CD4-positive, CD25-positive, alpha-beta regulatory T cell (primary cell): Measurements from ENCODE around the gene SGMS1. TPM values are rescaled to one million over a fixed set of nuclear protein-coding genes. Genes with fewer than 3 reads are reported as not detected.

Source experiments
- ATAC-seq, 2 donors: fragments of 150-1000 bp; cut with Tn5 transposase; one replicate each; pipeline ENCODE4 v1.10.0; 2021; ENCODE audit warnings: low read depth in 2 of 2, moderate number of reproducible peaks in 2 of 2, moderate library complexity in 1 of 2
- DNase-seq, 3 donors: peaks; one replicate each; pipeline versions ENCODE4 v3.0.0 to v3.0.0-alpha.2; 2012 to 2022; ENCODE audit warnings: mixed read lengths in 1 of 3
- H3K27ac ChIP-seq: one replicate; pipeline ENCODE4 v1.7.0; 2013; ENCODE audit warnings: mild to moderate bottlenecking, low read length; ENCODE audit not compliant: insufficient read depth, poor library complexity, severe bottlenecking
- H3K27me3 ChIP-seq: one replicate; pipeline ENCODE4 v1.7.0; 2013; ENCODE audit warnings: low read length; ENCODE audit not compliant: control insufficient read depth, insufficient read depth
- H3K36me3 ChIP-seq: one replicate; pipeline ENCODE4 v1.7.0; 2013; ENCODE audit warnings: mild to moderate bottlenecking, low read length, moderate library complexity; ENCODE audit not compliant: control insufficient read depth, insufficient read depth
- H3K4me1 ChIP-seq: 2 replicates; pipeline ENCODE4 v1.7.0; 2013; ENCODE audit warnings: mild to moderate bottlenecking, low read length; ENCODE audit not compliant: insufficient read depth, control insufficient read depth, poor library complexity, severe bottlenecking
- H3K4me3 ChIP-seq: one replicate; pipeline ENCODE4 v1.7.0; 2013; ENCODE audit warnings: low read depth, mild to moderate bottlenecking, low read length, moderate library complexity
- H3K9me3 ChIP-seq, 2 experiments: 1 replicate in 1 of 2; 2 replicates in 1 of 2; pipeline ENCODE4 v1.7.0; 2013; ENCODE audit warnings: low read length in 2 of 2, mild to moderate bottlenecking in 1 of 2, moderate library complexity in 1 of 2; ENCODE audit not compliant: control insufficient read depth in 2 of 2
- H3K27ac Mint-ChIP-seq, 3 donors: one replicate each; pipeline ENCODE4 v1.8.0; 2020 to 2022; ENCODE audit warnings: mild to moderate bottlenecking in 3 of 3, mixed read lengths in 3 of 3, moderate library complexity in 2 of 3
- H3K27me3 Mint-ChIP-seq: one replicate; pipeline ENCODE4 v1.8.0; 2022; ENCODE audit warnings: mild to moderate bottlenecking, mixed read lengths
- H3K36me3 Mint-ChIP-seq: one replicate; pipeline ENCODE4 v1.8.0; 2020; ENCODE audit warnings: mixed read lengths
- H3K4me1 Mint-ChIP-seq, 4 donors: one replicate each; pipeline ENCODE4 v1.8.0; 2020 to 2022; ENCODE audit warnings: mixed read lengths in 4 of 4, mild to moderate bottlenecking in 1 of 4
- H3K4me3 Mint-ChIP-seq, 4 donors: one replicate each; pipeline ENCODE4 v1.8.0; 2020 to 2022; ENCODE audit warnings: mild to moderate bottlenecking in 4 of 4, mixed read lengths in 4 of 4, moderate library complexity in 3 of 4
- H3K9me3 Mint-ChIP-seq, 7 donors: one replicate each; pipeline ENCODE4 v1.8.0; 2020 to 2022; ENCODE audit warnings: mixed read lengths in 7 of 7, mild to moderate bottlenecking in 3 of 7, moderate library complexity in 2 of 7
- polyA plus RNA-seq, 4 donors: library from polyadenylated mRNA; unstranded; fragments of 300-500 nt; fragmentation: Illumina TruSeq; gene quantifications; one replicate each; pipeline ENCODE4 v1.2.3, GENCODE V29; 2021
- total RNA-seq: library from RNA; stranded (reverse); gene quantifications from one replicate; pipeline ENCODE4 v1.2.3, GENCODE V29; 2022

The SGMS1 gene
- total and polyA plus RNA-seq, 5 donors from 2014 or later = 25.7 to 241 (median 33.0) TPM

GRCh38 chr10:50624866-50625501 is 1.2 kb upstream of the SGMS1 start:
- H3K27ac ChIP-seq = peak overlapping the region; percentile 100
- no peaks in the 10 kb centered on the region for H3K36me3 ChIP-seq
- H3K9me3 ChIP-seq = no peaks in the 10 kb centered on the region
- Mint-ChIP-seq H3K27ac (peak overlapping the region; percentile 96 to 99 (median 97)), H3K36me3 (no peaks in the 10 kb centered on the region), H3K4me3 (peak overlapping the region; percentile 97 to 99 (median 97)), H3K9me3 (no peaks in the 10 kb centered on the region), H3K27me3 (peaks cover 6% of the 10 kb centered on the region), H3K4me1 (peaks cover 12 to 30% (median 24%) of the 10 kb centered on the region in 4 donors)
- H3K27me3 ChIP-seq = no peaks in the 10 kb centered on the region
- H3K4me1 ChIP-seq = peaks cover 37% of the 10 kb centered on the region
- peak; percentile 58 to 86 (median 66) for DNase-seq
- ATAC-seq = peak; percentile 33 to 34
- H3K4me3 ChIP-seq = peak overlapping the region; percentile 83

- Mint-ChIP-seq H3K27ac (peak overlapping the region; percentile 96 to 99 (median 98)), H3K9me3 (no peaks in the 10 kb centered on the region)
Measured at GRCh38 chr10:50624413-50624865, 683 bp upstream of the SGMS1 start.

DNA sequence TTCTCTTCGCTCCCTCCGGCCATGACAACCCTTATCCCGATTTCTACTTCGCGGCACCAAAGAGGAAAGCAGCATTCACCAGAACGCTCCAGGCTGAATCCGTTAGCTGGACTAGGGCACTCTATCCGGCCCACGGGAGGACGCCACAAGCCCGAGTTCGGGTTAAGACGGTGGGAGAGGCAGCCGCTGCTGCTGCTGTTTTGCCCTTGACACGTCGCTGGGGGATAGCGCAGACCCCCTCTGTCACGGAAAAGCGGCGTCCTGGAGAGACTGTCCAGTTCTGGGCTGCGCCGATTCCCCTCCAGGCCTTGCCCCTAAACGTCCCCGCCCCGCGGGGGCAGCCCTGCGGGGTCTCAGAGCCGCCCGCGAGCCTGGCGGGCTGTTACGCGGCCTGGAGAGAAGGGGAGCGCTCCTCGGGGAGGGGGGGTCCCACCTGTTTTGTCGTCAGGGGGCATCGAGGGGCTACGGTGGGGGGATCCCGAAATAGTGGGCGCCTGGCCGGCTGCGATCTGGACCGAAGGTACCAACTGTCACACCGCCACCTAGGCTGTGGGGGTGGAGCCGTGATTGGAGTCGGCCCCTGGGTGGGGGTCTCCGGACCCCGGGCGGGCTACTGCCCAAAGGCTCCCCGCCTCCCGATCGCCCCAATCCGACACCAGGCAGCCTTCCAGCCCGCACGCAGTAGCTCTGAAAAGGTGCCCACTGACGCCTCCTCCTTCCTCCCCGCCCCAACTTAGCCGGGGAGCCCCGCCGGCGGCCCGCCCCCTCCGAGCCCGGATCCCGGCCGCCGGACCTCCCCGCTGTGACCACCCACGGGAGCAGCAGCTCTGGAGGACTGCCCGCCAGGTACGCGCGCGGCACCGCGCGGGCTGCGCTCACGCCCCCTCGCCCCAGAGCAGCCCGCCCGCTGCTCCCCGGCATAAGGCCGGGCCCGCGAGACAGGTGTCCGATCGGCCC is 772 bp downstream of the SGMS1 start:
- no peak for ATAC-seq
- H3K4me3 Mint-ChIP-seq = peak overlapping the region; percentile 95 to 100 (median 99)
- H3K4me3 ChIP-seq = peak overlapping the region; percentile 93
- H3K4me1 ChIP-seq = peaks cover 57% of the 10 kb centered on the region
- DNase-seq = peak; percentile 47 to 50 (median 49)
- peaks cover 28 to 50% (median 41%) of the 10 kb centered on the region in 4 donors for H3K4me1 Mint-ChIP-seq
- no peaks in the 10 kb centered on the region for H3K9me3 Mint-ChIP-seq
- H3K27ac ChIP-seq = peak overlapping the region; percentile 100
- H3K27me3 ChIP-seq = no peaks in the 10 kb centered on the region
- H3K27me3 Mint-ChIP-seq = peaks cover 6% of the 10 kb centered on the region
- no peaks in the 10 kb centered on the region for H3K36me3 Mint-ChIP-seq
- peak overlapping the region; percentile 95 to 99 (median 98) for H3K27ac Mint-ChIP-seq
- H3K36me3 ChIP-seq = no peaks in the 10 kb centered on the region
- H3K9me3 ChIP-seq = no peaks in the 10 kb centered on the region

More at GRCh38 chr10:50624413-50624865, 683 bp upstream of the SGMS1 start:
- Mint-ChIP-seq H3K4me3 (peak overlapping the region; percentile 95 to 99 (median 98)), H3K4me1 (peaks cover 17 to 35% (median 29%) of the 10 kb centered on the region in 4 donors), H3K36me3 (no peaks in the 10 kb centered on the region), H3K27me3 (peaks cover 6% of the 10 kb centered on the region)
- peaks cover 43% of the 10 kb centered on the region for H3K4me1 ChIP-seq
- H3K4me3 ChIP-seq = peak overlapping the region; percentile 93
- peak; percentile 73 to 74 for ATAC-seq
- H3K9me3 ChIP-seq = no peaks in the 10 kb centered on the region
- DNase-seq = peak; percentile 91 to 97 (median 95)
- H3K27me3 ChIP-seq = no peaks in the 10 kb centered on the region
- no peaks in the 10 kb centered on the region for H3K36me3 ChIP-seq
- H3K27ac ChIP-seq = peak overlapping the region; percentile 100

DNA sequence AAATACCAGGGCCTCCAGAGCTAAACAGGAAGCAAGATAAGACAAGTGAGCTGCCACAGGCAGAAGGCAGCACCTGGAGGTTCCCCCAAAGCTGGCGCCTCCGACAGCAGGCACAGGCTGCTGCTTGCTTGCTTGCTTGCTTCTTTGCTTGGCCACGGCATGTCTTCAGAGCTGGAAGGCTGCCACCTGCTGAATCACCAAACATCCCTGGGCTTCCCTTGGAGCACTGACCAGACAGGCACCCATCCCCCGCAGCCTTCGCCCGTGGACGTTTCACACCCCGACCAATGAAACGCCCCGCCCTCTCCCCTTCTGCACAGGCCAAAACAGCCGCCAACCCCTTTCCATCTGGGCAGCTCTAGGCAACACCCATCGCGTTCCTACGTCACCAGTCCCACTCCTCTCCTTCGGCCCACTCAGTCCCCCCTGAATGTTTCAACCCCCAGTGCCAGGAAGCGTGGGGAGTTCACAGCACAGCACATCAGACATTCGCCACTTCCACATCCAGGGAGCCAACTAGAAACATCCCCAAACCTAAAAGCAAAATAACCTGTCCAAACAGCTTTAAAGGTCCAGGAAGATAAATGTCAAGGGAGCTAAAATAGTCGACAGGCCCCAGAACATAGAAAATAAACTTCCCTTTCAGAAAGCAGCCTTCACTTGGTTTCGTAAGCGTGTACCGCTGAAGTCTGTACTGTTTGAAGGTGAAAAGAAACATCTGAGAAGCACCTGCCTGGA is 1.6 kb downstream of the SGMS1 start:
- Mint-ChIP-seq H3K36me3 (no peaks in the 10 kb centered on the region), H3K9me3 (no peaks in the 10 kb centered on the region), H3K27me3 (peaks cover 6% of the 10 kb centered on the region), H3K4me3 (peak overlapping the region; percentile 95 to 100 (median 99)), H3K4me1 (peaks cover 30 to 58% (median 44%) of the 10 kb centered on the region in 4 donors), H3K27ac (peak overlapping the region; percentile 95 to 98 (median 97))
- H3K9me3 ChIP-seq = no peaks in the 10 kb centered on the region
- no peaks in the 10 kb centered on the region for H3K27me3 ChIP-seq
- peak overlapping the region; percentile 93 for H3K4me3 ChIP-seq
- peak overlapping the region; percentile 100 for H3K27ac ChIP-seq
- DNase-seq (peak; percentile 60 to 83 (median 72)), ATAC-seq (peak; percentile 35 to 40)
- no peaks in the 10 kb centered on the region for H3K36me3 ChIP-seq
- H3K4me1 ChIP-seq = peaks cover 63% of the 10 kb centered on the region

GRCh38 chr10:50620899-50621298 is 2.9 kb downstream of the SGMS1 start:
- ATAC-seq (no peak), DNase-seq (no peak)
- Mint-ChIP-seq H3K36me3 (no peaks in the 10 kb centered on the region), H3K27ac (peak overlapping the region in 1 of 3 donors; percentile 95), H3K4me1 (peaks cover 31 to 61% (median 48%) of the 10 kb centered on the region in 4 donors), H3K27me3 (peaks cover 6% of the 10 kb centered on the region), H3K4me3 (peak overlapping the region; percentile 95 to 100 (median 99)), H3K9me3 (no peaks in the 10 kb centered on the region)
- H3K36me3 ChIP-seq = no peaks in the 10 kb centered on the region
- peak overlapping the region; percentile 93 for H3K4me3 ChIP-seq
- peak overlapping the region; percentile 100 for H3K27ac ChIP-seq
- H3K4me1 ChIP-seq = peaks cover 64% of the 10 kb centered on the region
- no peaks in the 10 kb centered on the region for H3K9me3 ChIP-seq
- no peaks in the 10 kb centered on the region for H3K27me3 ChIP-seq

GRCh38 chr10:50619882-50620281 is 3.9 kb downstream of the SGMS1 start:
- peaks cover 31 to 62% (median 44%) of the 10 kb centered on the region in 4 donors for H3K4me1 Mint-ChIP-seq
- peak overlapping the region; percentile 26 to 99 (median 55) for H3K4me3 Mint-ChIP-seq

DNA sequence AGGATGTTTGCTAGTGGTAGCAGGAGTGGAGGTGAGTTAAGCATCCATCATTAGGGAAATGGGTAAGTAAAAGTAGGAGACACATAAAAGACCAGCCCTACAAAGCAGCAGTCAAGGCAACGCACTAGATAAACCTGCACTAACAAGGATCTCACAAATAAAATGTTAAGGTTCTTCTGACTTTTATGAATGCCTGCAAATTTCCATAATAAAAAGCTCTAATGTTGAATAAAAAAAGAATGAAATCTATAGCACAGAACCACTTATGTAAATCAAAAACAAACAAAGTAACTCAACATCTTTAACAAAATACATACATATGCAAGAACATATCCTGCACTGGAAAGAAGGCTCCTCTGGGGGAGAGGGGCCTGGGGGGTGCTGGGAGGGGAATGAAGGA is 4.6 kb downstream of the SGMS1 start:
- DNase-seq = no peak
- H3K4me1 Mint-ChIP-seq = peaks cover 34 to 69% (median 51%) of the 10 kb centered on the region in 4 donors
- peak overlapping the region; percentile 60 to 99 (median 67) for H3K4me3 Mint-ChIP-seq

More at GRCh38 chr10:50619882-50620281, 3.9 kb downstream of the SGMS1 start:
- no peaks in the 10 kb centered on the region for H3K36me3 Mint-ChIP-seq
- no peaks in the 10 kb centered on the region for H3K9me3 Mint-ChIP-seq
- H3K27ac ChIP-seq = no peak overlapping the region
- ATAC-seq (no peak), DNase-seq (no peak)
- H3K36me3 ChIP-seq = no peaks in the 10 kb centered on the region
- peak overlapping the region; percentile 33 for H3K4me3 ChIP-seq
- H3K27me3 ChIP-seq = no peaks in the 10 kb centered on the region
- no peaks in the 10 kb centered on the region for H3K9me3 ChIP-seq
- H3K4me1 ChIP-seq = peaks cover 59% of the 10 kb centered on the region
- H3K27ac Mint-ChIP-seq = peak overlapping the region; percentile 23 to 90 (median 77)
- peaks cover 6% of the 10 kb centered on the region for H3K27me3 Mint-ChIP-seq

More for the DNA sequence above, 4.6 kb downstream of the SGMS1 start:
- peak overlapping the region; percentile 23 for H3K4me3 ChIP-seq
- no peak for ATAC-seq
- peaks cover 5% of the 10 kb centered on the region for H3K36me3 Mint-ChIP-seq
- no peaks in the 10 kb centered on the region for H3K9me3 Mint-ChIP-seq
- no peak overlapping the region for H3K27ac ChIP-seq
- peaks cover 66% of the 10 kb centered on the region for H3K4me1 ChIP-seq
- H3K27ac Mint-ChIP-seq = peak overlapping the region in 2 of 3 donors; percentile 23 to 31
- no peaks in the 10 kb centered on the region for H3K36me3 ChIP-seq
- H3K27me3 ChIP-seq = no peaks in the 10 kb centered on the region
- H3K9me3 ChIP-seq = no peaks in the 10 kb centered on the region
- peaks cover 6% of the 10 kb centered on the region for H3K27me3 Mint-ChIP-seq
